ENCODE data around the gene HES6.

The HES6 gene

GRCh38 chr2:238239863-238240756 is at the start of gene HES6:
HES6 (minus strand) TSS chr2:238240038; CDS start chr2:238239905, 133 bp downstream.
- Histone ChIP-seq H3K4me1 (ENCODE audit: insufficient read depth, poor library complexity, severe bottlenecking) (no peaks in the 10 kb centered on the region), H3K4me3 (ENCODE audit: severe bottlenecking) (peak within 1 kb of the TSS; percentile 65), H3K27ac (ENCODE audit: poor library complexity, severe bottlenecking) (no peak within 1 kb of the TSS), H3K9me3 (ENCODE audit: severe bottlenecking) (no peaks in the 10 kb centered on the region), H3K27me3 (ENCODE audit: insufficient read depth, poor library complexity, severe bottlenecking) (peaks cover 3% of the 10 kb centered on the region), H3K36me3 (ENCODE audit: low read depth) (0 out of 2 replicates have a peak, but pooled peaks cover 1% of the 10 kb centered on the region)
- TF ChIP-seq CTCF (IDR thresholded peaks at IDR 0.05; ENCODE audit: poor library complexity, severe bottlenecking): peak; percentile 15
- DNase-seq (ENCODE audit: low spot score) (peak; percentile 86), ATAC-seq (ENCODE audit: low read depth) (peak; percentile 83)

GRCh38 chr2:238289574-238289973 is 49.7 kb upstream of the HES6 start:
- DNase-seq (ENCODE audit: low spot score) (no peak), ATAC-seq (ENCODE audit: low read depth) (no peak)
- no peak for TF ChIP-seq CTCF (IDR thresholded peaks at IDR 0.05; ENCODE audit: poor library complexity, severe bottlenecking)
- Histone ChIP-seq H3K9me3 (ENCODE audit: severe bottlenecking) (no peaks in the 10 kb centered on the region), H3K27me3 (ENCODE audit: insufficient read depth, poor library complexity, severe bottlenecking) (no peaks in the 10 kb centered on the region), H3K27ac (ENCODE audit: poor library complexity, severe bottlenecking) (peak overlapping the region; percentile 85), H3K4me1 (ENCODE audit: insufficient read depth, poor library complexity, severe bottlenecking) (peaks cover 44% of the 10 kb centered on the region), H3K4me3 (ENCODE audit: severe bottlenecking) (peak overlapping the region; percentile 88), H3K36me3 (ENCODE audit: low read depth) (no peaks in the 10 kb centered on the region)

GRCh38 chr2:238288650-238289573 is 49.1 kb upstream of the HES6 start:
- peaks cover 44% of the 10 kb centered on the region for H3K4me1 ChIP-seq (ENCODE audit: insufficient read depth, poor library complexity, severe bottlenecking)
- DNase-seq (ENCODE audit: low spot score): peak; percentile 97
- TF ChIP-seq CTCF (IDR thresholded peaks at IDR 0.05; ENCODE audit: poor library complexity, severe bottlenecking): peak; percentile 42
- no peaks in the 10 kb centered on the region for H3K9me3 ChIP-seq (ENCODE audit: severe bottlenecking)
- peak; percentile 48 for ATAC-seq (ENCODE audit: low read depth)
- no peaks in the 10 kb centered on the region for H3K36me3 ChIP-seq (ENCODE audit: low read depth)
- peak overlapping the region; percentile 85 for H3K27ac ChIP-seq (ENCODE audit: poor library complexity, severe bottlenecking)
- H3K4me3 ChIP-seq (ENCODE audit: severe bottlenecking): peak overlapping the region; percentile 88
- H3K27me3 ChIP-seq (ENCODE audit: insufficient read depth, poor library complexity, severe bottlenecking): no peaks in the 10 kb centered on the region

GRCh38 chr2:238287737-238288649 is 48.2 kb upstream of the HES6 start, which contains the start of gene PER2:
PER2 (minus strand) TSS chr2:238288610; CDS start chr2:238277936, 10,674 bp downstream.
- DNase-seq (ENCODE audit: low spot score) (no peak), ATAC-seq (ENCODE audit: low read depth) (peak; percentile 52)
- peak; percentile 19 for TF ChIP-seq CTCF (IDR thresholded peaks at IDR 0.05; ENCODE audit: poor library complexity, severe bottlenecking)
- H3K9me3 ChIP-seq (ENCODE audit: severe bottlenecking): no peaks in the 10 kb centered on the region
- no peaks in the 10 kb centered on the region for H3K36me3 ChIP-seq (ENCODE audit: low read depth)
- peaks cover 44% of the 10 kb centered on the region for H3K4me1 ChIP-seq (ENCODE audit: insufficient read depth, poor library complexity, severe bottlenecking)
- H3K4me3 ChIP-seq (ENCODE audit: severe bottlenecking): peak within 1 kb of the TSS; percentile 88
- H3K27ac ChIP-seq (ENCODE audit: poor library complexity, severe bottlenecking): peak within 1 kb of the TSS; percentile 85
- H3K27me3 ChIP-seq (ENCODE audit: insufficient read depth, poor library complexity, severe bottlenecking): no peaks in the 10 kb centered on the region

All from RWPE2 (cell line).